ENCODE results near the gene GMPPA. TPM values are rescaled to one million over a fixed set of nuclear protein-coding genes. Genes with fewer than 3 reads are reported as not detected.

GMPPA gene
- 70.0 and 100 TPM in 2 replicates for total RNA-seq

DNA sequence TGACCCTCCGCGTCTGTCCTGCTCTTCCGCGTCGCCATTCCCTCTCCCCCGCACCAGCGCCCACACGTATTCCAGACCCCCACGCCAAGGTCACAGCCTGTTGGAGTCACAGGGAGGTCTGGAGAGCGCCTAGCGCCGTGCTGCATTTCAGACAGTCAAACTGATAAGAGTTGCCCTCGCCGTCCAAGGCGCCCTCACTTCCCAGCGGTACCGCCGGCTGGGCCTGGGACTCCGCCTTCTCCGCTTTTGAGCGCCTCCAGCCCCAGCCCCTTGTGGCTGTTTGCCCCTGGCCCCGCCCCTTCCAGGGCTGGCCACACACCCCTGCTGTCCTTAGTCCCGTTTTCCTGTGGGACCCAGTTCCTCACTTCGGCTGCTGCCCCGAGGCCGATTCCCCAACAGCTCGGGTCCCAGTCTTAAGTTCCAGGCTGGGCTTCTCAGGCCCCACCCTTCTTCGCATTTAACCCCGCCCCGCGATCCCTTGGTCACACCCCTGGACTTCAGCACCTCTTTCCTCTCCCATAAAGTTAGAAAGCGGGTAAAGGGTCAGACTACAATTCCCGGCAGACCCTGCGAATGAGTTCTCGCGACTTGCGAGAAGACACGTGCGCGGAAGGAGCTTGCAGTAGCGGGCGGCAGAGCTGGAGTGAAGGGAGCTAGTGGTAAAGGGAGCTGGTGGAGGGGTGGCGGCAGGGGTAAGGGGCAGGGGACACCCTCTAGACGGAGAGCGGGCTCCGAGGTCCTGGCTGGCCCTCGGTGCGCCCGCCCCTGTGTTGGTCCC is at the start of gene GMPPA:
GMPPA (plus strand) TSS at position 612 of the 778 bp plus-strand sequence. CDS start 1,085 bp downstream, outside the sequence.

DNA sequence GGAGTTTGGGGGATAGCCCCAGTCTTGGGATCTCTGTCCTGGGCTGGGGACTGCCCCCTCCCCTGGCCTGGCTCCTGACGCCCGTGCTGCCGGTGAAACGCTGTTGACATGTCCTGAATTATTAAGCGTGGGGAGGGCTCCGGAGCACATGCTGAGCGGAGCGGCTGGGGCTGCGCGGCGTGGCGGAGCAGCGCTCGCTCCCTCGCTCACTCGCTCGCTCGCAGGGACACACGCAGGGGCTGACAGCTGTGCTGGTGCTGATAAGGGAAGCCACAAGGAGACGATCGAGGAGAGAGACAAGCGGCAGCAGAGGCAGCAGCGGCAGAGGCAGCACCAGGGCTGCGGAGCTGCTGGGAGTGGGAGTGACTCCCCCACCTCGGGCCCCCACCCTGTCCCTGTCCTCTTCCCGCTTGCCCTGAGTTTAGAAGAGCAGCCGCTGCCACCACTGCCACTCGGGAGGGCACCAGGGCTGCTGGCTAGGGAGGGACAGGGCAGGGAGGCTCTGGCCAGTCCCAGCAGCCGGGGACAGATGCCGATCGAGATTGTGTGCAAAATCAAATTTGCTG is 15.6 kb downstream of the GMPPA start, which contains the start of gene ASIC4:
ASIC4 (plus strand) TSS at position 287 of the 566 bp plus-strand sequence; CDS start at position 530, 243 bp downstream.

DNA sequence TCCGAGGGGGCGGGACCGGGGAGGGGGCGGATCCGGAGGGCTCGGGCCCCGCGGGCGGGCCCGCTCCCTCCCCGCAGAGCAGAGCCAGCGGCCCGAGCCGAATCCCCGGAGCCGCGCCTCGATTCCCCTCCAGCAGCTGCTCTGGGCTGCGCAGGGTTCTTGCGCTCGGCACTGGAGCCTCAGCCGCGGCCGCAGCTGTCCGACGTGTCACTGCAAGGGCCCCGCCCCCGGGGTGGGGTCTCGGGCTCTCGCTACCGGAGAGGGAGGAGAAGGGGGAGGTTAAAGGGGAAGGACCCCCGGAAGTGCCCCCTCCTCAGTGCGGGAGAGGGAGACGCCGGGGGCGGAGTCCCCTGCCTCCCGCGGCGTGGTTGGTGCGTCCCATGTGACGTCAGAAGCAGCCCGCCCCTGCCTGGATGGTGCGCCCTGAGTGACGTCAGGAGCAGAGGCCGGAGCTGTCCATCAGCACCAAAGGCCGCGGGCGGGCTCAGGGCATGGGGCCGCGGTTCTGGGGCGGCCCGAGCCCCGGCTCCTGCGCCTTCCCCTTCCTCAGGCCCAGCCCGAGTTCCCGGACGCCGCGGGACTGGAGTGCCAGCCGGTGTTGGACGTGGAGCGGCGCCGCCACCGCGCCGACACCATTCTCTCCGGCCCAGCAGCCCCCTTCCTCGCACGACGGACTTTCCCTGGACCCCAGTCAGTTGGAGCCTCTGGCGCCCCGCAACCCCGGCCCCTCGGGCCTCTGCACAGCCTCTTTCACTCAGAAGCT is 45.1 kb downstream of the GMPPA start, which contains the start of the genes CHPF and TMEM198:
CHPF (minus strand) TSS at position 214 of the 763 bp plus-strand sequence. CDS start 271 bp downstream, outside the sequence.
TMEM198 (plus strand) TSS at position 433 of the 763 bp plus-strand sequence. CDS start 700 bp downstream, outside the sequence.

Small RNA genes within 50 kb of the gene (small RNA-seq; reads per million reads assigned to genes)
- gene MIR3132 (ENCODE audit: low replicate concordance), result not detected

Other genes starting within 250 kb of the GMPPA start
- gene TUBA4B, start 245.6 kb upstream of the GMPPA start, total RNA-seq, result not detected in 2 replicates
- gene TUBA4A, start 245.0 kb upstream of the GMPPA start, total RNA-seq, result 7.0 and 31.6 TPM in 2 replicates
- gene DNAJB2, start 219.5 kb upstream of the GMPPA start, total RNA-seq, result 27.8 and 39.0 TPM in 2 replicates
- 0.88 and 7.9 TPM in 2 replicates for gene PTPRN, start 189.5 kb upstream of the GMPPA start, total RNA-seq
- not detected in 2 replicates for gene RESP18, start 166.1 kb upstream of the GMPPA start, total RNA-seq
- gene DNPEP, start 111.0 kb upstream of the GMPPA start, total RNA-seq, result 64.0 and 76.8 TPM in 2 replicates
- gene DES, start 80.5 kb upstream of the GMPPA start, total RNA-seq, result 0.29 and 7.2 TPM in 2 replicates
- 9.9 and 21.7 TPM in 2 replicates for gene SPEG, start 64.0 kb upstream of the GMPPA start, total RNA-seq
- gene ASIC4, start 15.6 kb downstream of the GMPPA start, total RNA-seq, result under 0.01 TPM in 1 of 2 replicates, not detected in the other
- 193 and 332 TPM in 2 replicates for gene CHPF, start 44.9 kb downstream of the GMPPA start, total RNA-seq
- 1.1 and 6.8 TPM in 2 replicates for gene TMEM198, start 45.1 kb downstream of the GMPPA start, total RNA-seq
- gene OBSL1, start 72.6 kb downstream of the GMPPA start, total RNA-seq, result 45.7 and 55.1 TPM in 2 replicates
- 0.22 TPM in 1 of 2 replicates, not detected in the other for gene INHA, start 73.4 kb downstream of the GMPPA start, total RNA-seq
- 17.5 and 21.0 TPM in 2 replicates for gene STK11IP, start 99.0 kb downstream of the GMPPA start, total RNA-seq
- 2.6 and 4.4 TPM in 2 replicates for gene SLC4A3, start 128.7 kb downstream of the GMPPA start, total RNA-seq